ACC112 (cell line): ENCODE data around the gene PTGDS.

Experiments
- H2AFZ ChIP-seq: fragments of 200-600 bp; sonication (generic); one replicate; pipeline ENCODE4 v1.6.0; 2017; ENCODE audit warnings: antibody characterized with exemption, low read length; ENCODE audit not compliant: unreplicated experiment
- H3K27ac ChIP-seq: fragments of 200-600 bp; sonication (generic); 2 replicates; pipeline ENCODE4 v1.5.1; 2014; ENCODE audit warnings: low read depth, mild to moderate bottlenecking, antibody characterized with exemption, low read length, moderate library complexity
- H3K27me3 ChIP-seq: fragments of 200-600 bp; sonication (generic); 2 replicates; pipeline ENCODE4 v1.6.1; 2014; ENCODE audit warnings: mild to moderate bottlenecking, antibody characterized with exemption, low read length, moderate library complexity, mixed read lengths; ENCODE audit not compliant: insufficient read depth
- H3K36me3 ChIP-seq: fragments of 200-600 bp; sonication (generic); 2 replicates; pipeline ENCODE4 v1.6.1; 2016; ENCODE audit warnings: mild to moderate bottlenecking, antibody characterized with exemption, low read length, moderate library complexity, mixed read lengths; ENCODE audit not compliant: insufficient read depth
- H3K4me1 ChIP-seq: fragments of 200-600 bp; sonication (generic); one replicate; pipeline ENCODE4 v1.6.1; 2016; ENCODE audit warnings: low read length, mixed read lengths; ENCODE audit not compliant: insufficient read depth, unreplicated experiment, control insufficient read depth
- H3K4me3 ChIP-seq: fragments of 200-600 bp; sonication (generic); 2 replicates; pipeline ENCODE4 v1.5.1; 2014; ENCODE audit warnings: mild to moderate bottlenecking, low read depth, low read length
- H3K79me2 ChIP-seq: fragments of 200-600 bp; sonication (generic); one replicate; pipeline ENCODE4 v1.6.0; 2016; ENCODE audit warnings: low read length; ENCODE audit not compliant: control insufficient read depth, unreplicated experiment, insufficient read depth

The PTGDS gene

GRCh38 chr9:136975644-136976043 lies 1.7 kb upstream of the PTGDS start:
- Histone ChIP-seq H2AFZ (no peak overlapping the region), H3K79me2 (no peaks in the 10 kb centered on the region), H3K27me3 (no peaks in the 10 kb centered on the region), H3K27ac (no peak overlapping the region), H3K36me3 (no peaks in the 10 kb centered on the region), H3K4me3 (no peak overlapping the region), H3K4me1 (no peaks in the 10 kb centered on the region)

- peak overlapping the region; percentile 74 for H3K4me3 ChIP-seq
- peak overlapping the region; percentile 89 for H2AFZ ChIP-seq
Measured at GRCh38 chr9:136977649-136978072, 357 bp downstream of the PTGDS start.

GRCh38 chr9:136978073-136978864 lies 965 bp downstream of the PTGDS start:
- Histone ChIP-seq H3K27me3 (no peaks in the 10 kb centered on the region), H3K79me2 (no peaks in the 10 kb centered on the region), H3K4me1 (no peaks in the 10 kb centered on the region), H2AFZ (peak overlapping the region; percentile 89), H3K36me3 (no peaks in the 10 kb centered on the region), H3K27ac (no peak overlapping the region), H3K4me3 (peak overlapping the region; percentile 74)

More at GRCh38 chr9:136977649-136978072, 357 bp downstream of the PTGDS start:
- Histone ChIP-seq H3K79me2 (no peaks in the 10 kb centered on the region), H3K27me3 (no peaks in the 10 kb centered on the region), H3K36me3 (no peaks in the 10 kb centered on the region), H3K27ac (no peak overlapping the region), H3K4me1 (no peaks in the 10 kb centered on the region)

GRCh38 chr9:136978865-136979544 lies 1.7 kb downstream of the PTGDS start:
- Histone ChIP-seq H3K4me3 (no peak overlapping the region), H3K4me1 (no peaks in the 10 kb centered on the region), H3K36me3 (no peaks in the 10 kb centered on the region), H2AFZ (no peak overlapping the region), H3K79me2 (no peaks in the 10 kb centered on the region), H3K27ac (no peak overlapping the region), H3K27me3 (0 out of 2 replicates have a peak, but pooled peaks cover 5% of the 10 kb centered on the region)

DNA sequence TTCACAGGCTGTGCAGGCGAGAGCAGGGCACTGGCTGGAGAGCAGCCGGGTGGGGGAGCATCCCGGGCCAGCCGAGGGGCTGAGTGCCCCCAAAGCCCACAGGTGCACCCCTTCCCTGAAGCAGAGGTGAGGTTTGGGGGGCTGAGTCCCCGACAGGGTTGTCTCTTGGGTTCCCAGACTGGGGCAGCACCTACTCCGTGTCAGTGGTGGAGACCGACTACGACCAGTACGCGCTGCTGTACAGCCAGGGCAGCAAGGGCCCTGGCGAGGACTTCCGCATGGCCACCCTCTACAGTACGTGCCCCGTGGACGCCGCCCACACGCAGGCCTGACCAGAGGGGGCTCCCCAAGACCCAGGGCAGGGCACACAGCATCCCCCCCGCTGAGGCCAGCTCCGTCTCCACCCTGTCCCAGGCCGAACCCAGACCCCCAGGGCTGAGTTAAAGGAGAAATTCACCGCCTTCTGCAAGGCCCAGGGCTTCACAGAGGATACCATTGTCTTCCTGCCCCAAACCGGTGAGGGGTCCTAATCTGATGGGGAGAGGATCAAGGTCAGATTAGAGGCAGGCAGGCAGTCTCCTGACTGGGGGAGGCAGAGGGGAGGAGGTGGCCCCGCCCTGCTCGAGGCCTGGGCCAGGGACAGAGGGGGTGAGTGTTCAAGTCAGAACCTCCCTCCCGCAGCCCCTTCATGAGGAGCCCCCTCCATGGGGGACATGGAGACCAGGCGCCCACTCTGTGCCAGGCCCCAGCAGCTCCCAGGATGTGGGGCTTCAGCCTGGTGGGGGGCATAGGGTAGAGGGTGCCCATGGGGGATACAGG lies 2.7 kb downstream of the PTGDS start:
- H3K27ac ChIP-seq, result no peak overlapping the region
- H3K27me3 ChIP-seq, result peaks cover 15% of the 10 kb centered on the region

DNA sequence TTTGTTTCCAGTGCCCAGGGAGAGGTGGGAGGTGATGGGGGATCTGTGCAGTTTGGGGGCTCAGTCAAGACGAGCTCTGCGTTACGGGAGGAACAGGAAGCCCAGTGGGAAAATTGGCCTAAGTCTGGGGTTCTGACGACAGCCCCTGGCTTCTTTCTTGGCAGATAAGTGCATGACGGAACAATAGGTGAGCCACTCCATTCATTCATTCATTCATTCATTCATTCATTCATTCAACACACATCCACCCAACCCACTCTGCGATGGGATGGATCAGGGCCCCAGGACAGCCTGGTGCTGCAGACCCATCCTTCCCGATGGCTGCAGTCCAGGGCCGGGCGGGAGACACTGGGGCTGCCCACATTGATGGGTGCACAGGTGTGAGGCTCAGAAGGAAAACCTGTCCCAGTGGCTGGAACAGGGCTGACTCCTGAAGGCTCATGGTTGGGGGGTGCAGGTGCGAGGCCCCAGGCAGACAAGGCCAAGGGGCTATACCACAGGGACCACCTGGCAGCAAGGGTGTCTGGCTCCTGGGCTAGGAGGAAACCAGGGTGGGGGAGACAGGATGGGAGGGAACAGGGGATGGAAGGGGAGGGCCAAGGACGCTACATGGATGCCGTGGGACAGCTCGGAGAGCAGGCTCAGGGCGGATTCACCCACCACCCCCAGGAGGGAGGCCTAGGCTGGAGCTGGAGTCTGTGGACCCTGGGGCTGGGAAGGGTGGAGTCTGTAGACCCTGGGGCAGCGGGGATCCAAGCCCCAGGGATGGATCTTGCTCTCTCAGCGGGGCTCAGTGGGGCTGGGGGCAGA lies 3.6 kb downstream of the PTGDS start:
- Histone ChIP-seq H3K79me2 (no peaks in the 10 kb centered on the region), H2AFZ (no peak overlapping the region), H3K27ac (no peak overlapping the region), H3K4me3 (no peak overlapping the region), H3K36me3 (no peaks in the 10 kb centered on the region), H3K27me3 (peaks cover 23% of the 10 kb centered on the region), H3K4me1 (no peaks in the 10 kb centered on the region)

More for the DNA sequence above, 2.7 kb downstream of the PTGDS start:
- Histone ChIP-seq H3K4me1 (no peaks in the 10 kb centered on the region), H2AFZ (no peak overlapping the region), H3K4me3 (no peak overlapping the region), H3K79me2 (no peaks in the 10 kb centered on the region), H3K36me3 (no peaks in the 10 kb centered on the region)

DNA sequence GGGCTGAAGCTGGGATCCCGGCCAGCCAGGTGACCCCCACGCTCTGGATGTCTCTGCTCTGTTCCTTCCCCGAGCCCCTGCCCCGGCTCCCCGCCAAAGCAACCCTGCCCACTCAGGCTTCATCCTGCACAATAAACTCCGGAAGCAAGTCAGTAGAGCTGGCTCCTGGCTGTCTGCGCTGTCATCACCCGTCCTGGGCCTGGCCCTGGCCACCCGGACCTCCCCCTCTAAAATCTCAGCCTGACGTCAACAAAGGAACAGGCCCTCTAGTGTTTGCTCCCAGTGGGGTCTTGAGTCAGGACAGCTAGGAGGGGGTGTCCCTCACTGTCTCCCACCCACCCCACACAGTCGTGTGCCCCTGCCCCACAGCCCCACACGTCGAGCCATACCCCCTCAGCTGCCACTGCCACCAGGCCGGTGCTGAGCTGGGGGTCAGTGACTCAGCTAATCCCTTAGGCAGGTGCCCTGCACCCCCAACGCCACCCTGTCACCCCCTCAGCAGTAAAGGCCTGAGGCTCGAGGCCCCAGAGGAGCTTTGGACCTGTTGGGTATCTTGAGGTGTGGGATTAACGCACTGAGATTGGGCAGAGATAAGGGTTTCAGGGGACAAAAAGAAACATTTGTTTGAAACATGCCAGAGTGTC lies 4.4 kb downstream of the PTGDS start:
- H3K27ac ChIP-seq, result no peak overlapping the region
- H3K27me3 ChIP-seq, result peaks cover 27% of the 10 kb centered on the region
- H2AFZ ChIP-seq, result no peak overlapping the region
- H3K4me3 ChIP-seq, result no peak overlapping the region
- no peaks in the 10 kb centered on the region for H3K36me3 ChIP-seq
- no peaks in the 10 kb centered on the region for H3K79me2 ChIP-seq
- no peaks in the 10 kb centered on the region for H3K4me1 ChIP-seq

- Histone ChIP-seq H3K27ac (no peak within 1 kb of the TSS), H3K79me2 (no peaks in the 10 kb centered on the region), H3K36me3 (no peaks in the 10 kb centered on the region), H3K4me3 (no peak within 1 kb of the TSS), H3K27me3 (peaks cover 27% of the 10 kb centered on the region), H2AFZ (no peak within 1 kb of the TSS), H3K4me1 (no peaks in the 10 kb centered on the region)
Measured at GRCh38 chr9:136982232-136983051, 5.1 kb downstream of the PTGDS start, which contains the start of gene LCNL1. Gene LCNL1 (plus strand): TSS chr9:136982993. CDS start chr9:136983587, 594 bp downstream.

DNA sequence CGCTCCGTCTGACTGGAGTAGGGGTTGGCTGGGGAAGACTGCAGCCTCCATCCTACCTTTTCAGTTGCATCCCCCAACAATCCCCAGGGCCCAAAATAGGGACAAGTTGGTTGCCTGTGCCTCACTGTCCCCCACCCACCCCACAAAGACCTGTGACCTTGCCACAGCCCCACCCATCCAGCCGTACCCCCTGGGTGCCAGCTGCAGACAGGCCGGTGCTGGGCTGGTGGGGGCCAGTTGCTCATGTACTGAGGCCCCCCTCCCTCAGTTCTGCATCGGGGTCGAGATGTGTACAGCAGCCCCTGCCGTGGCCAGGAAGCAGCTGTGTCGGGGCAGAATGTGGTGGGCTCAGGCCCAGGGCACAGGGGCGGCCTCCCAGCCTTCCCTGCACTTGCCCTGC lies 5.9 kb downstream of the PTGDS start:
- no peak overlapping the region for H3K4me3 ChIP-seq
- no peaks in the 10 kb centered on the region for H3K4me1 ChIP-seq
- H3K27me3 ChIP-seq, result peaks cover 27% of the 10 kb centered on the region
- H3K27ac ChIP-seq, result no peak overlapping the region
- no peaks in the 10 kb centered on the region for H3K79me2 ChIP-seq
- no peak overlapping the region for H2AFZ ChIP-seq
- H3K36me3 ChIP-seq, result no peaks in the 10 kb centered on the region
